ENCODE results near the gene NLRC4. TPM values are rescaled to one million over a fixed set of nuclear protein-coding genes. Genes with fewer than 3 reads are reported as not detected.
"Not testable (repeated sequence)": the region's sequence is repeated elsewhere in the genome, so short reads cannot be mapped to it uniquely, and the experiment has no call there.

NLRC4 gene
- total RNA-seq: under 1 TPM; 0.79 to 0.84 TPM
- long read RNA-seq: 0 reads

DNA sequence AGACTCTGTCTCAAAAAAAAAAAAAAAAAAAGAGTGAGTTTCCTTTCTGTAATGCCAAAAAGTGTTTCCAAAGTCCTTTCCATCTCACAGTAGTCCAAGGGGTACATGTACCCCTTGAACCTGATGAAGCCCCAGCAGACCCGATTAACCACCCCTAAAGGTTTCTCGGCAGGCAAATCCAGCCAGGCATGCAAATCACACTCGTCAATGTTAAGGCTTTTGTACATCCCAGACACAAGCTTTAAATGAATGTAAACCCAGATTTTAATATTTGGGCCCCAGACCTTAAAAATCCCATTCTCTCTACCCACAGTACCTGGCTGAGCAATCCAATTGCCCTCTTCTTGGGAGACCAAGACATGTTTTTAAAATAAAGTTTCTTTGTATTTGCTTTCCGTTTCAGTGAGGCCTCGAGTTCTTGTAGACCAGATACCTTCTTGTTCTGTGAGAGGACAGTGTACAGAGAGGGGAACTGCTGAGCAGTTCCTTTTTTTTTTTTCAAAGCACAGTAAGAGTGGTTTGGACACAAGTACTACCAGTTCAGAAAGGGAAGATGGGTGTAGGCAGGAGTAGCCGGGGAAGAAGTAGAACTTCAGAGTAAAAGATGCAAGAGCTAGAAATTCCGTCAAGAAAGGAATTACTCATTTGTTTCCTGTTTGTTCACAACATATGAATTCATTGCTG lies at the start of gene NLRC4:
NLRC4 (minus strand) TSS at position 465 of the 684 bp plus-strand sequence. CDS start 8,111 bp downstream, outside the sequence.
- intact Hi-C loops (cut with DNase I, micrococcal nuclease): no loop called here
- ATAC-seq: no peak
- DNase-seq: no peak

DNA sequence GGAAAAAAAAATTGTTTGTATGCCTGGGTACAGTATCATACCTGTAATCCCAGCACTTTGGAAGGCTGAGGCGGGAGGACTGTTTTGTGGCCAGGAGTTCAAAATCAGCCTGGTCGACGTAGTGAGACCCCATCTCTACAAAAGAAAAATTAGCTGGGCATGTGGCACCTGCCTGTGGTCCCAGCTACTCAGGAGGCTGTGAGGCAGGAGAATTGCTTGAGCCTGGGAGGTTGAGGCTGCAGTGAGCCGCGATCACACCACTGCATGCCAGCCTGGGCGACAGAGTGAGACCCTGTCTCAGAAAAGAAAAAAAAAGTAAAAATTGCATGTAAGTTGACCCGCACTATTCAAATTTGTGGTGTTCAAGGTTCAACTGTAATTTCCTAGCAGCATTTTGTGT lies 45.9 kb upstream of the NLRC4 start:
- ATAC-seq: no peak
- intact Hi-C loops (cut with DNase I, micrococcal nuclease): no loop called here
- DNase-seq: no peak

- intact Hi-C loops (cut with DNase I, micrococcal nuclease); ATAC-seq: not testable (repeated sequence)
Observed at GRCh38 chr2:32293966-32294562, 29.4 kb upstream of the NLRC4 start.

DNA sequence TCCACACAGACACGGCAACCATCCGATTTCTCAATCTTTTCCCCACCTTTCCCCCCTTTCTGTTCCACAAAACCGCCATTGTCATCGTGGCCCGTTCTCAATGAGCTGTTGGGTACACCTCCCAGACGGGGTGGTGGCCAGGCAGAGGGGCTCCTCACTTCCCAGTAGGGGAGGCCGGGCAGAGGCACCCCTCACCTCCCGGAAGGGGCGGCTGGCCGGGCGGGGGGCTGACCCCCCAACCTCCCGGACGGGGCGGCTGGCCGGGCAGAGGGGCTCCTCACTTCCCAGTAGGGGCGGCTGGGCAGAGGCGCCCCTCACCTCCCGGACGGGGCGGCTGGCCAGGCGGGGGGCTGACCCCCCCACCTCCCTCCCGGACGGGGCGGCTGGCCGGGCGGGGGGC lies 28.8 kb upstream of the NLRC4 start:
- DNase-seq; intact Hi-C loops (cut with DNase I, micrococcal nuclease); ATAC-seq: not testable (repeated sequence)

More at GRCh38 chr2:32293966-32294562, 29.4 kb upstream of the NLRC4 start:
- DNase-seq: not testable (repeated sequence)

DNA sequence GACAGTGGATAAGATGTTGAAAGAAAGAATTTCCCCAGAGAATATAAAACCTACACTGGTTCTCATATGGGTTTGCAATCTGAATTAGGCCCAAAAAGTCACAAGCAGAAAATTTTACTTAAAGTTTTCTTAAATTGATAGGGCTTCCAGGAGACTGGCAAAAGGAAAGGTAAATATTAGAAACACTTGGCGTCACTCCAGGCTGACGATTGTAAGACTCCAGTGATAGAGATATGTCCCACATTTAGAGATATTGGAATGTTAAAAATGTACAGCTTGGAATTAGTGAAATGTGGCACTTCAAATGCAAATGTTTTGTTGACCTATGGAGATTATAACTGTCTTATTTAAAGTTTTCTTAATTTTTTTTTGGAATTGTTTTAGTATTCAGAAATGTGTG lies 27.1 kb upstream of the NLRC4 start:
- DNase-seq (peak in 1 of 2 donors; percentile 46), ATAC-seq (no peak)
- intact Hi-C loops (cut with DNase I, micrococcal nuclease): no loop called here

- intact Hi-C loops (cut with DNase I, micrococcal nuclease): no loop called here
- no peak for DNase-seq
- ATAC-seq: no peak
Observed at GRCh38 chr2:32290000-32290339, 25.3 kb upstream of the NLRC4 start.

- DNase-seq (no peak), ATAC-seq (peak; percentile 99)
- intact Hi-C loops (cut with DNase I, micrococcal nuclease): no loop called here
Observed at GRCh38 chr2:32289165-32289999, 24.7 kb upstream of the NLRC4 start.

DNA sequence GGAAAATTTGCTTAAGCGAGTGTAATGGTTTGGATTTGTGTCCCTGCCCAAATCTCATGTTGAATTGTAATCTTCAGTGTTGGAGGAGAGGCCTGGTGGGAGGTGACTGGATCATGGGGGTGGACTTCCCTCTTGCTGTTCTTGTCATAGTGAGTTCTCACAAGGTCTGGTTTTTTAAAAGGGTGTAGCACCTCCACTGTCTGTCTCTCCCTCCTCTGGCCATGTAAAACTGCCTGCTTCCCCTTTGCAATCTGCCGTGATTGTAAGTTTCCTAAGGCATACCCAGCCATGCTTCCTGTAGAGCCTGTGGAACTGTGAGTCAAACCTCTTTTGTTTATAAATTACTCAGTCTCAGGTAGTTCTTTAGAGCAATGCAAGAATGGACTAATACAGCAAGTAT lies 19.6 kb upstream of the NLRC4 start:
- DNase-seq (no peak), ATAC-seq (no peak)
- intact Hi-C loops (cut with DNase I, micrococcal nuclease): no loop called here

GRCh38 chr2:32278478-32278853 lies 13.8 kb upstream of the NLRC4 start:
- intact Hi-C loops (cut with DNase I, micrococcal nuclease): no loop called here
- peak; percentile 12 for ATAC-seq
- DNase-seq: no peak

DNA sequence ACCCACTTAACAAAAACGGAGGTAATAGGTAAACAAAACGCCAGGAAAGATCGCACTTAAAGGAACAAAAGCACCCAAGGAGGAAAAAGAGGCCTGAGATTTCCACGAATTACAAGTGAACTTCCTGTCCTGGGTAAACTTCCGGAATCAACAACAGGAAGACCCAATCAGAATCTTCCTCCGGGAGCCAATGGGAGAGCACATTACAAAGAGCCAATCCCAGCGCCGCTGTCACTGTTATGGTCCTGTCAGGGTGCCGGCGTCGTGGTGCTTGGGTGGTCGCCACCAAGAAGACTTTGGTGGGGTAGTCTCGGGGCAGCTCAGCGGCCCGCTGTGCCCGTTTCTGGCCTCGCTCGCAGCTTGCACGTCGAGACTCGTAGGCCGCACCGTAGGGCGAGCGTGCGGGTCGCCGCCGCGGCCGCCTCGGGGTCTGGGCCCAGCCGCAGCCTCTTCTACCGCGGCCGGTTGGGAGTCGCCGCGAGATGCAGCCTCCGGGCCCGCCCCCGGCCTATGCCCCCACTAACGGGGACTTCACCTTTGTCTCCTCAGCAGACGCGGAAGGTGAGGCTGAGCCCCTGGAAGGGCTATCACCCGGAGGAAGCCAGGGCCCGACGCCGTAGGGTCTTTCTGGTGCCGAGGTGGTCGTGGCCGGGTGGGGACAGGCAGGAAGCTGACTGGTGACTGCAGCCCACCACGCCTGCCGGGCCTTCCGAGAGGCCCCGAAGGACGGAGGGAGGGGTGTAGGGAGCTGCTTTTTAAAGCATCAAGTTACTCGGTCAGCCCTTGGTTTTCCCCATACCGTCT lies 13.2 kb upstream of the NLRC4 start, which contains the start of gene YIPF4:
YIPF4 (plus strand) TSS at position 231 of the 804 bp plus-strand sequence; CDS start at position 483, 252 bp downstream.
- ATAC-seq: peak; percentile 99
- intact Hi-C loops (cut with DNase I, micrococcal nuclease): no loop called here
- DNase-seq: peak; percentile 82 to 86

DNA sequence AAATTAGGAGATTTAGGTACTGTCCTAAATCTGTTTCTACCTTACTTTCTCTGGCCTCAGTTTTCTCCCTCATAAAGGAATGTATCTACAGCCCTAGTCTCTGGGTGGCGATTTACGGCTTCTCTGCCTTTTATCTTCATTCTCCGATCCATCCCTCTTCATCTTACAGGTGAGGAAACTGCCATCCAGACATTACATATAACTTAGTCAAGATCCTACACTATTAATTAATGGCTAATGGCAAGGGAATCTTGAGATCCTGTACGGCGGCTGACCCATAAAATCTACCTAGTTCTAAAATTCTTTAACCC lies 12.6 kb upstream of the NLRC4 start:
- intact Hi-C loops (cut with DNase I, micrococcal nuclease): no loop called here
- no peak for DNase-seq
- no peak for ATAC-seq

DNA sequence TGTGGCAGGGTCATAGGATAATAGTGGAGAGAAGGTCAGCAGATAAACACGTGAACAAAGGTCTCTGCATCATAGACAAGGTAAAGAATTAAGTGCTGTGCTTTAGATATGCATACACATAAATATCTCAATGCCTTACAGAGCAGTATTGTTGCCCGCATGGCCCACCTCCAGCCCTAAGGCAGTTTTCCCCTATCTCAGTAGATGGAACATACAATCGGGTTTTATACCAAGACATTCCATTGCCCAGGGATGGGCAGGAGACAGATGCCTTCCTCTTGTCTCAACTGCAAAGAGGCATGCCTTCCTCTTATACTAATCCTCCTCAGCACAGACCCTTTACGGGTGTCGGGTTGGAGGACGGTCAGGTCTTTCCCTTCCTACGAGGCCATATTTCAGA lies 11.1 kb upstream of the NLRC4 start:
- ATAC-seq; DNase-seq; intact Hi-C loops (cut with DNase I, micrococcal nuclease): not testable (repeated sequence)

- intact Hi-C loops (cut with DNase I, micrococcal nuclease): no loop called here
- no peak for ATAC-seq
- no peak for DNase-seq
Observed at GRCh38 chr2:32274289-32274688, 9.6 kb upstream of the NLRC4 start.

- intact Hi-C loops (cut with DNase I, micrococcal nuclease): no loop called here
- DNase-seq (no peak), ATAC-seq (no peak)
Observed at GRCh38 chr2:32272279-32272678, 7.6 kb upstream of the NLRC4 start.

DNA sequence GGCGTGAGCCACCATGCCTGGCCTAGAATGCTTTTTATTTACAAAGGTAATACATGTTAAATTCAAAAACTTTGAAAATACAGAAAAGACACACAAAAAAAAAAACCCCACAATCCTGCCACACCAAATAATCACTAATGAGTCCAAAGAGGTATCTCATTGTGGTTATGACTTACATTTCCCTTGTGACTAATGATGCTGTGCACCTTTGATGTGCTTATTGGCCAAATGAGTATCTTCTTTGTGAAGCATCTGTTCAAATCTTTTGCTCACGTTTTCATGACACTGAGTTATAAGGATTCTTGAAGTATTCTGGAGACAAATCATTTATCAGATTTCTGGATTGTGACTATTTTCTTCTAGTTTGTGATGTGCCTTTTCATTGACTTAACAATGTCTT lies 6.4 kb upstream of the NLRC4 start:
- no peak for DNase-seq
- ATAC-seq: no peak
- intact Hi-C loops (cut with DNase I, micrococcal nuclease): no loop called here

GRCh38 chr2:32262105-32262504 lies 2.6 kb downstream of the NLRC4 start:
- intact Hi-C loops (cut with DNase I, micrococcal nuclease): no loop called here
- peak; percentile 41 for ATAC-seq
- no peak for DNase-seq

- intact Hi-C loops (cut with DNase I, micrococcal nuclease): no loop called here
- no peak for ATAC-seq
- no peak for DNase-seq
Observed at GRCh38 chr2:32260376-32260775, 4.3 kb downstream of the NLRC4 start.

DNA sequence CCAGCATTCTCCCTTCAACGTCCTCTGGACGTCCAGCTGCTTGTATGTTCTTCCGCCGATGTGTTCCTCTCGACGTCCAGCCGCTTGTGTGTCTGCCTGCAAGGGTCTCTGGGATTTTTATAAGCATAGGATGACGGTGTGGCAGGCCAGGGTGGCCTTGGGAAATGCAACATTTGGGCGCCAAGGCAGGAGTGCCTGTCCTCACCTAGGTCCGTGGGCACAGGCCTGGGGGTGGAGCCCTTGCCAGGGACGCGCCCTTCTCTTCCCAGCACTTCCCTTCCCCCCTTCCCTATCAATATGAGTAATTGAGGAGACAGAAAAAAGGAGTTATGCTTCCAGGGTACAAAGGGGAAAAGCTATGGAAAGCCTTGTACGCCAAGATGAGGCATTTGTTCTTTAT lies 6.4 kb downstream of the NLRC4 start:
- intact Hi-C loops (cut with DNase I, micrococcal nuclease): no loop called here
- ATAC-seq (no peak), DNase-seq (no peak)

- intact Hi-C loops (cut with DNase I, micrococcal nuclease): no loop called here
Observed at GRCh38 chr2:32250290-32250689, 14.4 kb downstream of the NLRC4 start.

More at GRCh38 chr2:32250290-32250689, 14.4 kb downstream of the NLRC4 start:
- DNase-seq (no peak), ATAC-seq (no peak)
